SH-SY5Y (cell line): Measurements from ENCODE around the gene CDC7.

Experiments used
- GATA2 ChIP-seq: IDR thresholded peaks from 2 replicates; pipeline ENCODE4 v1.6.1; 2011; ENCODE audit warnings: mild to moderate bottlenecking, low read depth, low read length
- GATA3 ChIP-seq: IDR thresholded peaks from 2 replicates; pipeline ENCODE4 v1.6.1; 2011; ENCODE audit warnings: low read depth, mild to moderate bottlenecking, low read length, moderate library complexity

DNA sequence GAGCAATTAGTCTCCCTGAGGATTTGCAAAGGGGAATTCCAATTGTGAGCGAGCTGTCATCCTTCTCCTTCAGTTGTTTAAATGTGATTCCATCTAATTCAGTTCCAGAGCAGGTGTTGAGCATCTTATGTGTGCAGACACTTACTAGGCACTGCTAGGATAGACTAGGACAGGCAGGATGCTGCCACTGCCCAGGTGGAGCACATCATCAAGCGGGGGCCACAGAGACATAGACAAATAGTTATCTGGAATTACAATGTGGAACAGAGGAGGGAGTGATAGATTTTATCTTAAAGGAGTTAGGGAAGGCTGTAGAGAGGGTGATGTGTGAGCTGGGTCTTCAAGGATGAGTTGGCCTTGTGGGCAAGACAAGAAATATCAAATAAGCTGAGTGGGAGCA lies 55.9 kb downstream of the CDC7 start:
- no peak for TF ChIP-seq GATA2
- no peak for TF ChIP-seq GATA3
